ENCODE measurements around the gene LRCH1.

The LRCH1 gene

DNA sequence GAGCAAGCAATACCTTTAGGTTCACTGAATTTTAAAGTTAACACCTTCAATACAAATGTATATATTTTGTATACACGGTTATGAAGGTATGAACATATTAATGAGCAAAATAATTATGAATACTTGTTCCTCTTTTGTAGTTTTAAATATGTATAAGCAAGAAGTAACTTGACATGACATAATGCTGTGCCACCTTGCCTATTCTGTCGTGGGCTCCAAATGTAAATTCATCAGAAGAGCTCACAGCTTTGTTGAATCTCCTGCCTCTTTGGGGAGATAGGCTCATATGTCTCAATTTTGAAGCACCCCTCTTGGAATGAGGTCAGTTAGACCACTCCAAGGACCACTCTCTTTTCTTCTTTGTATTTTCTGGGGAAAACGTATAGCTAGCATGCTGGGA lies 59.3 kb downstream of the LRCH1 start:
- DNase-seq (ENCODE audit: insufficient read length, low spot score) (no peak), FAIRE-seq (no peak)
- TF ChIP-seq, protein P1, sequence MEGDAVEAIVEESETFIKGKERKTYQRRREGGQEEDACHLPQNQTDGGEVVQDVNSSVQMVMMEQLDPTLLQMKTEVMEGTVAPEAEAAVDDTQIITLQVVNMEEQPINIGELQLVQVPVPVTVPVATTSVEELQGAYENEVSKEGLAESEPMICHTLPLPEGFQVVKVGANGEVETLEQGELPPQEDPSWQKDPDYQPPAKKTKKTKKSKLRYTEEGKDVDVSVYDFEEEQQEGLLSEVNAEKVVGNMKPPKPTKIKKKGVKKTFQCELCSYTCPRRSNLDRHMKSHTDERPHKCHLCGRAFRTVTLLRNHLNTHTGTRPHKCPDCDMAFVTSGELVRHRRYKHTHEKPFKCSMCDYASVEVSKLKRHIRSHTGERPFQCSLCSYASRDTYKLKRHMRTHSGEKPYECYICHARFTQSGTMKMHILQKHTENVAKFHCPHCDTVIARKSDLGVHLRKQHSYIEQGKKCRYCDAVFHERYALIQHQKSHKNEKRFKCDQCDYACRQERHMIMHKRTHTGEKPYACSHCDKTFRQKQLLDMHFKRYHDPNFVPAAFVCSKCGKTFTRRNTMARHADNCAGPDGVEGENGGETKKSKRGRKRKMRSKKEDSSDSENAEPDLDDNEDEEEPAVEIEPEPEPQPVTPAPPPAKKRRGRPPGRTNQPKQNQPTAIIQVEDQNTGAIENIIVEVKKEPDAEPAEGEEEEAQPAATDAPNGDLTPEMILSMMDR (IDR thresholded peaks at IDR 0.05; ENCODE audit: insufficient read depth, missing control alignments) = no peak

DNA sequence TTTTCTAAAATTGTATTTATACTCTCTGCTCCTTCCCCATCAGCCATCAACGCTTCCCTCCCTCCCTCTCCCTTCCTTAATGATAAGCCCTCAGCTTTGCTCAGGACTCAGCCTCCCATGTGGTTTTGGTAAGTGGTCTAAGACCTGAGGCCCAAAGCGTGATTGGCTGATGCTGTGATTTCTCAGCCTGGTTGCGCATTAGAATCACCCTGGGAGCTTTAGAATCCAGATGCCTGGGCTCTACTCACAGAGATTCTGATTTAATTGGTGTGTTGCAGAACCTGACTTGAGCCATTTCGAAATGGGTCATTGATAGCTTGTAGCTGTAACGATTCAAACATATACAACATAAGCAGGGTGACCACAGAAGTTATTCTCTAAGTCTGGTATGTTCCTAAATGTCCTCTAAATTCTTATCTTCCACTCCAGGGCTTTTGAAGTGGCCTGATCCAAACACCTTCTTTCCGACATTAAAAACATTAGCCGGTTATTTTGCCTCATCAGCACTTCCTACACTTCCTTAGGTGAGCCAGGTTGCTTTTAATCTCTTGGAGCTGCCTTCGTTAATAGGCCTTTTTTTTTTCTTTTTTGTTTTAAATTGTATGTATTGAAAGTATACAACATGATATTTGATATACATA lies 60.6 kb downstream of the LRCH1 start:
- FAIRE-seq = peak; percentile 90
- TF ChIP-seq, protein P1 (IDR thresholded peaks at IDR 0.05; ENCODE audit: insufficient read depth, missing control alignments) = no peak
- DNase-seq (ENCODE audit: insufficient read length, low spot score) = peak; percentile 42

DNA sequence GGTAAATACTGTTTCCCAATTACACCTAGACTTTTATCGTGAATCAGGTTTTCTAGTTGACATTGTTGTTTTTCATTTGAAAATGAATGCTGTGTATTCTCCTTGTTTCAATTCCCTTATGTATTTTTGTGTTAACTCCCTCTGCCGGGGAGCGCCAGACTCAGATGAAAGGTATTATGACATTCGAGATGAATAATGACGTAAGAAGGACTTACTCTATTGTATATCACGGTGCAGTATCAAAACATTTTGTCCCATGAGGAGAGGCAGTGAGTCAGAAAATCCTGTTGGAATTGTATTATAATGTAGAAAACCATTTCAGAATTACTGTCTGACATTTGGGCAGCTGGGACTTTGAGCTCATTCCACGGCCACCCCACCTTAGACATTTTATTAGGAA lies 61.6 kb downstream of the LRCH1 start:
- FAIRE-seq (peak; percentile 25), DNase-seq (ENCODE audit: insufficient read length, low spot score) (no peak)
- TF ChIP-seq, protein P1 (IDR thresholded peaks at IDR 0.05; ENCODE audit: insufficient read depth, missing control alignments) = peak; percentile 3

DNA sequence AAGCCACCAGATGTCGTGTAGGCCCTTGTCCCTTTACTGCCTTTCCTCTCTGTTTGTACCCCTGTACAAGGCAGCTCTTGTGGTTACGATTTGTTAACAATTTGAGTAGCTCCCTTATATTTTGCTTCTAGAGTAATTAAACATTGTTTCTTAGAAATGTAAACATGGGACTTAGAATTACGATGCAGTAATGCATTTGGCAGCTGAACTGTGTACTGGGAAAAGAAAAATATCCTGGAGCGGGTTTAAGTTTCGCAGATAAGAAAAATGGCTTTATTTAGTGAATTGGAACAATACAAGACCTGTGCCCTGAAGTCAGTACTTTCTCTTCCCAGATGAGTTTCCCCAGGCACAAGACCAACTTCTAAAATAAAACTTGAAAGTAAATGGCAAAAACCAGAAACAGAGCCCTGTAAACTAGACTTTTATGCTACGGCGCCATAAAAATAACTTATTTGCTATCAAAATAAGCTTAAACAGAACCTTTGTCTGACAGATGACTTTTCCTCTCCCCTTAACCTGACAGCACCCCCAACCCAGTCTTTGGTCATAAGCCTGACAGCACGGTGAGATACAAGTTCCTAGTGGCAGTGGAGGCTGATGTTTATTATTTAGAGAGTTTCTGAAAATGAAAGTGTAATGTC lies 63.0 kb downstream of the LRCH1 start:
- TF ChIP-seq, protein P1 (IDR thresholded peaks at IDR 0.05; ENCODE audit: insufficient read depth, missing control alignments) = no peak
- DNase-seq (ENCODE audit: insufficient read length, low spot score) (no peak), FAIRE-seq (no peak)

DNA sequence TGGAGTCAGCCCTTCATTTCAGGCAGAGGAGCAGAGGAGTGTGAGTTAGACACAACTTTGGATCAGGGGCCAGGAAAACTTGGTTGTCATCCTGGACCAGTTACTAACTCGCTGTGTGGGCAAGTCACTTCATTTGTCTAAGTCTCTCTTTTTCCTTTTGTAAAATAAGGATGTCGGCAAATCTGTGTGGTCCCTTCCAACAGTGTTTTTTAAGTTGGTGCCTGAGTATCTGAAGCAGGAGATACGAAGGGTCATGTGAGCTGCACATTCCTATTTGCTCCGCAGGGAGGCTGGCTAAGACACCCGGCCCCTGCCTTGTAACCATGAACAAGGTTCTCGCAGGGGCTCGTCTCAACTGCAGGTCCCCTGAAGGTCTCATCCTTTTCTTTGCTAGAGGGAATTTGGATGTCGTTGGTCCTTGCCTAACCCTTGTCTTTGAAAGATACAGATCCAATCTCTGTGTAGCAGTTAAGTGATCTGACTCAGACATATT lies 64.3 kb downstream of the LRCH1 start:
- TF ChIP-seq, protein P1 (IDR thresholded peaks at IDR 0.05; ENCODE audit: insufficient read depth, missing control alignments) = no peak
- DNase-seq (ENCODE audit: insufficient read length, low spot score) (no peak), FAIRE-seq (no peak)

DNA sequence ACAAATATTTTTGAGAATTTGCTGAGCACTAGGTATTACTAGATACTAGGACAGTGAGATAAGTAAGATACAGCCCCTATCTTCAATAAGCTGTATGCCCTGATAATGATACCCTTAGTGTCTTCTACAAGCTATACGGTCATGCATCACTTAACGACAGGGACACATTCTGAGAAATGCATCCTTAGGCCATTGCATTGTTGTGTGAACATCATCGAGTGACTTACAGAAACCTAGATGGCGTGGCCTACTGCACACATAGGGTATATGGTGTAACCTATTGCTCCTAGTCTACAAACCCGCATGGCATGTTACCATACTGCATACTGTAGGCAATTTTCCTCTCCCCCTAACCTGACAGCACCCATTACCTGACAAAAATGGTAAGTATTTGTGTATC lies 64.9 kb downstream of the LRCH1 start:
- TF ChIP-seq, protein P1 (IDR thresholded peaks at IDR 0.05; ENCODE audit: insufficient read depth, missing control alignments) = no peak
- FAIRE-seq (peak; percentile 41), DNase-seq (ENCODE audit: insufficient read length, low spot score) (no peak)

DNA sequence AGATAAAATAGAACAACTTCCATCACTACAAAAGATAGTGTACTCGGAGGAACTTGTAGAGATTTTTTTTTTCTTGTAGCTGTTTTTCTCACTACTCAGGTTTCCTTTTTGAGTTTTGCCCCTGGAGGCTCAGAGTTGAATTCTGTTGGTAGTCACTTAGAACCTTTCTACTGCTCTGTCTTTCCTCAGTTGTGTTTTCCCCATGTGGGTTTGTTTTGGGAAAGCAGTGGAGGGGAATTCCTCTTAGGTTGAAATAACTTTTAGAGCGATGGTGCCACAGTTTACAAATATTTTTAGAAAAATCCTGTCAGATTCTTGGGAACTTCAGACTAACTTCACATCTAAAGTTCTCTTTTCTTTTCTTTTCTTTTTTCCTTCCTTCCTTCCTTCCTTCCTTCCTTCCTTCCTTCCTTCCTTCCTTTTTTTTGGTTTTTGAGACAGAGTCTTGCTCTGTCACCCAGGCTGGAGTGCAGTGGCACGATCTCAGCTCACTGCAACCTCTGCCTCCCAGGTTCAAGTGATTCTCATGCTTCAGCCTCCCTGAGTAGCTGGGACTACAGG lies 65.8 kb downstream of the LRCH1 start:
- DNase-seq (ENCODE audit: insufficient read length, low spot score) (no peak), FAIRE-seq (no peak)
- TF ChIP-seq, protein P1 (IDR thresholded peaks at IDR 0.05; ENCODE audit: insufficient read depth, missing control alignments) = no peak
